SK-N-SH treated with all-trans-retinoic acid at 6 μM for 48 hours (cell line): ENCODE results near the gene KCTD18.
A peak's percentile ranks its signal among the peaks of the same experiment; 100 is the strongest.

Experiments used
- ATAC-seq: fragments of 200-7000 bp; cut with Tn5 transposase; 3 replicates; pipeline ENCODE4 v1.9.1; 2020; ENCODE audit warnings: mild to moderate bottlenecking, moderate library complexity
- ARNTL ChIP-seq: fragments of 450-650 bp; formaldehyde crosslinking; IDR thresholded peaks from 2 replicates; pipeline ENCODE4 v1.5.0; 2020; ENCODE audit warnings: low read depth, mild to moderate bottlenecking, moderate library complexity, borderline replicate concordance
- BACH2 ChIP-seq: fragments of 250-450 bp; sonication (Bioruptor Pico); IDR thresholded peaks from 2 replicates; pipeline ENCODE4 v1.9.0; 2021; ENCODE audit warnings: mild to moderate bottlenecking, borderline replicate concordance
- CREB5 ChIP-seq: fragments of 250-450 bp; sonication (Bioruptor Pico); IDR thresholded peaks from 2 replicates; pipeline ENCODE4 v1.5.1; 2020; ENCODE audit warnings: low read depth, mild to moderate bottlenecking, moderate library complexity
- CSDC2 ChIP-seq: fragments of 250-450 bp; sonication (Bioruptor Pico); IDR thresholded peaks from 2 replicates; pipeline ENCODE4 v1.5.0; 2020; ENCODE audit warnings: mild to moderate bottlenecking, moderate library complexity
- CSRNP3 ChIP-seq: fragments of 250-450 bp; sonication (Bioruptor Pico); IDR thresholded peaks from 2 replicates; pipeline ENCODE4 v1.5.1; 2021; ENCODE audit warnings: mild to moderate bottlenecking, moderate library complexity
- ESRRG ChIP-seq: fragments of 250-450 bp; sonication (Bioruptor Pico); IDR thresholded peaks from 2 replicates; pipeline ENCODE4 v1.6.1; 2021; ENCODE audit warnings: mild to moderate bottlenecking
- GLIS3 ChIP-seq: fragments of 250-450 bp; sonication (Bioruptor Pico); IDR thresholded peaks from 2 replicates; pipeline ENCODE4 v1.5.0; 2020; ENCODE audit warnings: mild to moderate bottlenecking, moderate library complexity
- ISL1 ChIP-seq: fragments of 250-450 bp; sonication (Bioruptor Pico); IDR thresholded peaks from 2 replicates; pipeline ENCODE4 v2.1.2; 2022; ENCODE audit warnings: mild to moderate bottlenecking, moderate library complexity
- OSR1 ChIP-seq: fragments of 250-450 bp; sonication (Bioruptor Pico); IDR thresholded peaks from 2 replicates; pipeline ENCODE4 v1.8.0; 2022; ENCODE audit warnings: moderate library complexity, mild to moderate bottlenecking, inconsistent platforms
- PATZ1 ChIP-seq: fragments of 250-450 bp; sonication (Bioruptor Pico); IDR thresholded peaks from 2 replicates; pipeline ENCODE4 v1.8.0; 2020; ENCODE audit warnings: mild to moderate bottlenecking, moderate library complexity, borderline replicate concordance
- POU6F1 ChIP-seq: fragments of 250-450 bp; sonication (Bioruptor Pico); IDR thresholded peaks from 2 replicates; pipeline ENCODE4 v1.8.0; 2021; ENCODE audit warnings: low read depth, mild to moderate bottlenecking, moderate library complexity, borderline replicate concordance
- PPARA ChIP-seq: fragments of 250-450 bp; sonication (Bioruptor Pico); IDR thresholded peaks from 2 replicates; pipeline ENCODE4 v1.5.0; 2020; ENCODE audit warnings: mild to moderate bottlenecking, borderline replicate concordance
- RARB ChIP-seq: fragments of 250-450 bp; sonication (Bioruptor Pico); IDR thresholded peaks from 2 replicates; pipeline ENCODE4 v1.8.0; 2021; ENCODE audit warnings: mild to moderate bottlenecking, moderate library complexity
- SNAI2 ChIP-seq: fragments of 250-450 bp; sonication (Bioruptor Pico); IDR thresholded peaks from 2 replicates; pipeline ENCODE4 v1.5.0; 2020; ENCODE audit warnings: mild to moderate bottlenecking, moderate library complexity
- TCF4 ChIP-seq: fragments of 250-450 bp; sonication (Bioruptor Pico); IDR thresholded peaks from 2 replicates; pipeline ENCODE4 v1.8.0; 2021; ENCODE audit warnings: mild to moderate bottlenecking, moderate library complexity, borderline replicate concordance
- TOX ChIP-seq: fragments of 250-450 bp; sonication (Bioruptor Pico); IDR thresholded peaks from 2 replicates; pipeline ENCODE4 v1.8.0; 2021; ENCODE audit warnings: mild to moderate bottlenecking, moderate library complexity, borderline replicate concordance
- ZC3H10 ChIP-seq: fragments of 250-450 bp; sonication (Bioruptor Pico); IDR thresholded peaks from 2 replicates; pipeline ENCODE4 v1.5.1; 2021; ENCODE audit warnings: mild to moderate bottlenecking, moderate library complexity
- ZFP3 ChIP-seq: fragments of 250-450 bp; sonication (Bioruptor Pico); IDR thresholded peaks from 2 replicates; pipeline ENCODE4 v1.5.0; 2020; ENCODE audit warnings: mild to moderate bottlenecking, moderate library complexity
- ZFP30 ChIP-seq: fragments of 450-650 bp; formaldehyde crosslinking; IDR thresholded peaks from 2 replicates; pipeline ENCODE4 v1.5.0; 2022; ENCODE audit warnings: mild to moderate bottlenecking, moderate library complexity
- ZNF565 ChIP-seq: fragments of 450-650 bp; formaldehyde crosslinking; conservative IDR thresholded peaks from 2 replicates; pipeline ENCODE4 v1.5.0; 2020; ENCODE audit warnings: low read depth, mild to moderate bottlenecking, moderate library complexity
- ZNF70 ChIP-seq: fragments of 450-650 bp; formaldehyde crosslinking; IDR thresholded peaks from 2 replicates; pipeline ENCODE4 v1.5.0; 2020; ENCODE audit warnings: mild to moderate bottlenecking, moderate library complexity
- TF ChIP-seq, protein P1 (sequence below): fragments of 250-450 bp; sonication (Bioruptor Pico); IDR thresholded peaks from 2 replicates; pipeline ENCODE4 v1.5.0; 2020; ENCODE audit warnings: mild to moderate bottlenecking, moderate library complexity

Gene KCTD18

GRCh38 chr2:200523158-200523557, 13.3 kb upstream of the KCTD18 start:
- no peak for TF ChIP-seq ZNF565
- TF ChIP-seq CREB5, result no peak
- TF ChIP-seq ARNTL (CRISPR knock-in tag), result no peak
- TF ChIP-seq TOX (CRISPR knock-in tag), result no peak
- TF ChIP-seq ESRRG, result no peak
- no peak for TF ChIP-seq BACH2
- TF ChIP-seq, all 23 proteins: peak for 0
- no peak for ATAC-seq

- no peak for ATAC-seq
- TF ChIP-seq ZC3H10 (CRISPR knock-in tag), result no peak
- TF ChIP-seq TOX (CRISPR knock-in tag), result no peak
- TF ChIP-seq OSR1 (CRISPR knock-in tag), result no peak
- TF ChIP-seq, protein P1, sequence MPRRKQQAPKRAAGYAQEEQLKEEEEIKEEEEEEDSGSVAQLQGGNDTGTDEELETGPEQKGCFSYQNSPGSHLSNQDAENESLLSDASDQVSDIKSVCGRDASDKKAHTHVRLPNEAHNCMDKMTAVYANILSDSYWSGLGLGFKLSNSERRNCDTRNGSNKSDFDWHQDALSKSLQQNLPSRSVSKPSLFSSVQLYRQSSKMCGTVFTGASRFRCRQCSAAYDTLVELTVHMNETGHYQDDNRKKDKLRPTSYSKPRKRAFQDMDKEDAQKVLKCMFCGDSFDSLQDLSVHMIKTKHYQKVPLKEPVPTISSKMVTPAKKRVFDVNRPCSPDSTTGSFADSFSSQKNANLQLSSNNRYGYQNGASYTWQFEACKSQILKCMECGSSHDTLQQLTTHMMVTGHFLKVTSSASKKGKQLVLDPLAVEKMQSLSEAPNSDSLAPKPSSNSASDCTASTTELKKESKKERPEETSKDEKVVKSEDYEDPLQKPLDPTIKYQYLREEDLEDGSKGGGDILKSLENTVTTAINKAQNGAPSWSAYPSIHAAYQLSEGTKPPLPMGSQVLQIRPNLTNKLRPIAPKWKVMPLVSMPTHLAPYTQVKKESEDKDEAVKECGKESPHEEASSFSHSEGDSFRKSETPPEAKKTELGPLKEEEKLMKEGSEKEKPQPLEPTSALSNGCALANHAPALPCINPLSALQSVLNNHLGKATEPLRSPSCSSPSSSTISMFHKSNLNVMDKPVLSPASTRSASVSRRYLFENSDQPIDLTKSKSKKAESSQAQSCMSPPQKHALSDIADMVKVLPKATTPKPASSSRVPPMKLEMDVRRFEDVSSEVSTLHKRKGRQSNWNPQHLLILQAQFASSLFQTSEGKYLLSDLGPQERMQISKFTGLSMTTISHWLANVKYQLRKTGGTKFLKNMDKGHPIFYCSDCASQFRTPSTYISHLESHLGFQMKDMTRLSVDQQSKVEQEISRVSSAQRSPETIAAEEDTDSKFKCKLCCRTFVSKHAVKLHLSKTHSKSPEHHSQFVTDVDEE (CRISPR knock-in tag), result no peak
- TF ChIP-seq RARB, result no peak
- TF ChIP-seq ZNF70 (CRISPR knock-in tag), result no peak
- TF ChIP-seq ESRRG, result no peak
- TF ChIP-seq POU6F1 (CRISPR knock-in tag), result no peak
- no peak for TF ChIP-seq BACH2
- TF ChIP-seq, all 23 proteins: peak for 0
Observed at GRCh38 chr2:200515155-200515554, 5.3 kb upstream of the KCTD18 start.

DNA sequence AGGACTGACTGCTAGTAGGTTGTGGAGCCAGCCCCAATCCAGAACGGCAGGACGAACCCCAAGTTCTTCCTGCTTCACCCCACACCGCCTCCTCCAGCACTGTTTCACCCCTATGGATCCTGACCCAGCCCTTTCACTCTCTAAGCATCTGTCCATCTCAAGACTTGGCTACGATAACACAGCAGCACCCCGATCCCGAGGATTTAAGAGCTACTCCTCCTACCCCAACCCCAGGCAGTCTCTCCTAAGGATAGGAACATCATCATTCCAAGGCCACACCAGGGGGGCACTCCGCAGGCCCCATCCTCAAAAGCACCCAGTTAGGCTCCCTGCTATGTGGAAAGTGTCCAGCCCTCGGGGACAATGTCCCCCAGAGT, 645 bp downstream of the KCTD18 start:
- peak; percentile 51 for ATAC-seq
- TF ChIP-seq ARNTL (CRISPR knock-in tag) (no peak), ESRRG (no peak), PPARA (no peak), CSDC2 (CRISPR knock-in tag) (no peak), ISL1 (CRISPR knock-in tag) (no peak), BACH2 (no peak), TCF4 (CRISPR knock-in tag) (no peak), CREB5 (no peak), OSR1 (CRISPR knock-in tag) (no peak), CSRNP3 (CRISPR knock-in tag) (no peak), GLIS3 (CRISPR knock-in tag) (no peak), SNAI2 (CRISPR knock-in tag) (no peak), POU6F1 (CRISPR knock-in tag) (no peak), RARB (no peak), ZC3H10 (CRISPR knock-in tag) (no peak), PATZ1 (CRISPR knock-in tag) (no peak), ZFP30 (no peak), ZFP3 (no peak), TOX (CRISPR knock-in tag) (no peak)
- TF ChIP-seq, protein P1 (CRISPR knock-in tag), result no peak
